ENCODE data around the gene RAB11B.
"Not testable (repeated sequence)": the region's sequence is repeated elsewhere in the genome, so short reads cannot be mapped to it uniquely, and the experiment has no call there.

RAB11B gene

GRCh38 chr19:8377598-8377997 lies 12.6 kb upstream of the RAB11B start:
- TF ChIP-seq, protein P1, sequence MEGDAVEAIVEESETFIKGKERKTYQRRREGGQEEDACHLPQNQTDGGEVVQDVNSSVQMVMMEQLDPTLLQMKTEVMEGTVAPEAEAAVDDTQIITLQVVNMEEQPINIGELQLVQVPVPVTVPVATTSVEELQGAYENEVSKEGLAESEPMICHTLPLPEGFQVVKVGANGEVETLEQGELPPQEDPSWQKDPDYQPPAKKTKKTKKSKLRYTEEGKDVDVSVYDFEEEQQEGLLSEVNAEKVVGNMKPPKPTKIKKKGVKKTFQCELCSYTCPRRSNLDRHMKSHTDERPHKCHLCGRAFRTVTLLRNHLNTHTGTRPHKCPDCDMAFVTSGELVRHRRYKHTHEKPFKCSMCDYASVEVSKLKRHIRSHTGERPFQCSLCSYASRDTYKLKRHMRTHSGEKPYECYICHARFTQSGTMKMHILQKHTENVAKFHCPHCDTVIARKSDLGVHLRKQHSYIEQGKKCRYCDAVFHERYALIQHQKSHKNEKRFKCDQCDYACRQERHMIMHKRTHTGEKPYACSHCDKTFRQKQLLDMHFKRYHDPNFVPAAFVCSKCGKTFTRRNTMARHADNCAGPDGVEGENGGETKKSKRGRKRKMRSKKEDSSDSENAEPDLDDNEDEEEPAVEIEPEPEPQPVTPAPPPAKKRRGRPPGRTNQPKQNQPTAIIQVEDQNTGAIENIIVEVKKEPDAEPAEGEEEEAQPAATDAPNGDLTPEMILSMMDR (IDR thresholded peaks at IDR 0.05; ENCODE audit: low read depth, low read length) = no peak
- no peak for DNase-seq (ENCODE audit: extremely low read depth, low read depth)

DNA sequence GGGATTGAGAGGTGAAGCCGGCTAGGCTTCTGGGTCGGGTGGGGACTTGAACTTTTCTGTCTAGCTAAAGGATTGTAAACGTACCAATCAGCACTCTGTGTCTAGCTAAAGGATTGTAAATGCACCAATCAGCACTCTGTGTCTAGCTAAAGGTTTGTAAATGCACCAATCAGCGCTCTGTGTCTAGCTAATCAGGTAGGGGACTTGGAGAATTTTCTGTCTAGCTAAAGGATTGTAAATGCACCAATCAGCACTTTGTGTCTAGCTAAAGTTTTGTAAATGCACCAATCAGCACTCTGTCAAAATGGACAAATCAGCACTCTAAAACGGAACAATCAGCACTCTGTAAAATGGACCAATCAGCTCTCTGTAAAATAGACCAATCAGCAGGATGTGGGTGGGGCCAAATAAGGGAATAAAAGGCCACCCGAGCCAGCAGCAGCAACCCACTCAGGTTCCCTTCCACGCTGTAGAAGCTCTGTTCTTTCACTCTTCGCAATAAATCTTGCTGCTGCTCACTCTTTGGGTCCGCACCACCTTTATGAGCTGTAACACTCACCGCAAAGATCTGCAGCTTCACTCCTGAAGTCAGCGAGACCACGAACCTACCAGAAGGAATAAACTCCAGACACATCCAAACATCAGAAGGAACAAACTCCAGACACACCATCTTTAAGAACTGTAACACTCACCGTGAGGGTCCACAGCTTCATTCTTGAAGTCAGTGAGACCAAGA lies 10.8 kb upstream of the RAB11B start:
- not testable (repeated sequence) for DNase-seq (ENCODE audit: extremely low read depth, low read depth)

GRCh38 chr19:8384569-8384968 lies 5.6 kb upstream of the RAB11B start:
- not testable (repeated sequence) for DNase-seq (ENCODE audit: extremely low read depth, low read depth)

DNA sequence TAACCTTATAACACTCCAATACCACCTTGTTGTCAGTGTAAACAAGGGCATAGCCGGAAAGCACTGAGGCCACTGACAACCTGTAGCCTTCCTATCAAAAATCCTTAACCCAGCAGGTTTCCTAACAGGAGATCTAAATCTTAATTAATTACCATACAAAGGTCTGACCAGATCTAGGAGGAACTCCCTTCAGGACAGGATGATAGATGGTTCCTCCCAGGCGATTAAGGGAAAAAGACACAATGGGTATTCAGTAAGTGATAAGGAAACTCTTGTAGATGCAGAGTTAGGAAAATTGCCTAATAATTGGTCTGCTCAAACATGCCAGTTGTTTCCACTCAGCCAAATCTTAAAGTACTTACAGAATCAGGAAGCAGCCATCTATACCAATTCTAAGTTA lies 5.1 kb upstream of the RAB11B start:
- not testable (repeated sequence) for DNase-seq (ENCODE audit: extremely low read depth, low read depth)

- DNase-seq (ENCODE audit: extremely low read depth, low read depth) = not testable (repeated sequence)
Measured at GRCh38 chr19:8385566-8385965, 4.6 kb upstream of the RAB11B start.

- DNase-seq (ENCODE audit: extremely low read depth, low read depth) = not testable (repeated sequence)
Measured at GRCh38 chr19:8386419-8386818, 3.7 kb upstream of the RAB11B start.

DNA sequence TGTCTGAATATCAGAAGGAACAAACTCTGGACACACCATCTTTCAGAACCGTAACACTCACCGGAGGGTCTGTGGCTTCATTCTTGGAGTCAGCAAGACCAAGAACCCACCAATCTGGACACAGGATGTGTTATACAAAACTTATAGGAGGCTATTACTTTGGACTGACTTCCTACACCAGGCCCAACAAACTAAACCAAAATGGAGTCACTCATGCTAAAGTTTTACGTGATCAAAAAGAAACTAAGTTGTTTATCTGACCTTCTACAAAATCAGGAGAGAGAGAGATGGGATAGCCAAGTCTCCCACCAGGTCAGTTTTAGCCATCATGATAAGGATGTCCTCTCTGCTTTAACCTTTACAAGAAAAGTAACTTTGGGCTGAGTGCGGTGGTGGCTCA lies 3.2 kb upstream of the RAB11B start:
- DNase-seq (ENCODE audit: extremely low read depth, low read depth) = no peak
- TF ChIP-seq, protein P1 (IDR thresholded peaks at IDR 0.05; ENCODE audit: low read depth, low read length) = no peak

DNA sequence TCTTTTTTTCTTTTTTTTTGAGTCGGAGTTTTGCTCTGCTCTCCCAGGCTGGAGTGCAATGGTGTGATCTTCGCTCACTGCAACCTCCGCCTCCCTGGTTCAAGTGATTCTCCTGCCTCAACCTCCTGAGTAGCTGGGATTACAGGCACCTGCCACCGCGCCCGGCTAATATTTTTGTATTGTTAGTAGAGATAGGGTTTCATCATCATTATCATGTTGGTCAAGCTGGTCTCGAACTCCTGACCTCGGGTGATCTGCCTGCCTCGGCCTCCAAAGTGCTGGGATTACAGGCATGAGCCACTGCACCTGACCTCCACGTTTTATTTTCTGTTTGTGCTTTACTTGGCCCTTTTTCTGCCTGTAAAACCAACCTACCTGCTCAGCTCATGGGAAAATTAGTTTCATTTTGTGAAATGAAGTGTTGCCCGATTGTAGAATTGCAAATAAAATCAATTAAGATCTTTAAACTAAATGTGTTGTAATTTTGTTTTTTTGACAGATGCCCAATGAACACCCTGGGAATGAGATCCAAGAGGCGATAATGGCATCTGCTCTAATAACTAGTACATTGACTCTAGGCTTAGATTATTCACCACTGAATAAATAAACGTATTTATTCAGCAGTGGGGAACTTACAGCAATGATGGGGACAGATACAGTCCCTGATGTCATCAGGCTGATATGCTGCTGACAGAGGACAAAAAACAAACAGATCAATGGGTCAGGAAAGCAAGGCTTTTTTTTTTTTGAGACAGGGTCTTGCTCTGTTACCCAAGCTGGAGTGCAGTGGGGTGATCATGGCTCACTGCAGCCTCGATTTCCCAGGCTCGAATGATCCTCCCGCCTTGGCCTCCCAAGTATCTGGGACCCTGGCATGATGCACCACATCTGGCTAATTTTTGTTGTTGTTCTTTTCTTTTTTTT lies 2.2 kb upstream of the RAB11B start:
- TF ChIP-seq, protein P1 (IDR thresholded peaks at IDR 0.05; ENCODE audit: low read depth, low read length) = no peak
- DNase-seq (ENCODE audit: extremely low read depth, low read depth) = no peak

DNA sequence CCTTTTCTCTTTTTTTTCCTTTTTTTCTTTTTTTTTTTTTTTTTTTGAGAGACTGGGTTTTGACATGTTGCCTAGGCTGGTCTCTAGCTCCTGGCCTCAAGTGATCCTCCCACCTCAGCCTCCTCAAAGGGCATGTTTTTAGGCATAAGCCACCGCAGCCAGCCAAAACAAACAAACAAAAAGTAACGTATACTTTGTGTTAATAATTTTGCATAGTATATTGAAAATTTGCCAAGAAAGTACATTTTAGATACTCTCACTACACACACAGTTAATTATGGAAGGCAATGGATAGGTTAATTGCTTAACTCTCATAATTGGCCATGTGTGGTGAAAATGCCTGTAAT lies 1.6 kb upstream of the RAB11B start:
- TF ChIP-seq, protein P1 (IDR thresholded peaks at IDR 0.05; ENCODE audit: low read depth, low read length) = no peak
- DNase-seq (ENCODE audit: extremely low read depth, low read depth) = no peak

DNA sequence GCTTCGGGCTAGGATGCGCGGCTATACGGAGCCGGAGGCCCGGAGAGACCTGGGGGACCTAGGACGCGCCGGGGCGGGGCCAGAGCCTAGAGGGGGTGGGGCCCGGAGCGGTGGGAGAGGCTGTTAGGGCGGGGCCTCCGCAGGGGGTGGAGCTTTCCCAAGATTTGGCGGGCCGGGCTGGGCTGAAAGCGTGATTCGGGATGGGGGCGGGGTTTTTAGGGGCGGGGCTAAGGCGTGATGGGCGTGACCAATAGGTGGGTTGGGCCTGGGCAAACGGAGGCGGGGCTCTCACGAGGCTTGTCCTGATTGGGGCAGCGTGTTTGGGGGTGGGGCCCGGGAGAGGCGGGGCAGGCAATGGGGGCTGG lies 439 bp downstream of the RAB11B start:
- TF ChIP-seq, protein P1 (IDR thresholded peaks at IDR 0.05; ENCODE audit: low read depth, low read length) = no peak
- peak; percentile 80 for DNase-seq (ENCODE audit: extremely low read depth, low read depth)
